Retinal pigment epithelial cell (primary cell): ENCODE measurements around the gene KCNE1.
A peak's percentile ranks its signal among the peaks of the same experiment; 100 is the strongest.

Experiments used
- DNase-seq: peaks from one replicate; pipeline ENCODE4 v3.0.0-alpha.2; 2010; ENCODE audit warnings: low read depth
- H3K4me3 ChIP-seq: 2 replicates; pipeline ENCODE4 v1.5.1; 2011; ENCODE audit warnings: mild to moderate bottlenecking, low read length, control low read depth, moderate library complexity
- CTCF ChIP-seq: conservative IDR thresholded peaks from 2 replicates; pipeline ENCODE4 v1.5.1; 2011; ENCODE audit warnings: low read depth, low read length, control low read depth, inconsistent platforms

The KCNE1 gene

DNA sequence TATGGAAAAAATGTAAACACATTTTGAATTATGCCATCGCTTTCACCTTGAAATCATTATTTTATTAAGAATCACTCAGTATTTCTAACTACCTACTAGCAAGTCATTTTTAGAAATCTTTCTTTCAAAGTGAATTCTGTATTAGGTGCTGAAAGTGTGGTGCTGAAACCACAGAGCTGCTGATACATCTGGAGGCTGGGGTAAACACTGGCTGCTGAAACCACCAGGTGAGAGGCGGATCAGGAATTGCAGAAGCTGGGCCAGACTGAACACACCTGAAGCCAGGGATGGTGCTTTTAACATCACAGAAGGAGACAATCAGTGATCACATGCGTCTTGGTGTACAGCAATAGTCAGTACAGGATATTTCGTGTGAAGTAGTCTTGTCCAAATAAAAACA lies 42.2 kb upstream of the KCNE1 start:
- TF ChIP-seq CTCF = no peak
- DNase-seq = no peak
- no peak overlapping the region for H3K4me3 ChIP-seq

DNA sequence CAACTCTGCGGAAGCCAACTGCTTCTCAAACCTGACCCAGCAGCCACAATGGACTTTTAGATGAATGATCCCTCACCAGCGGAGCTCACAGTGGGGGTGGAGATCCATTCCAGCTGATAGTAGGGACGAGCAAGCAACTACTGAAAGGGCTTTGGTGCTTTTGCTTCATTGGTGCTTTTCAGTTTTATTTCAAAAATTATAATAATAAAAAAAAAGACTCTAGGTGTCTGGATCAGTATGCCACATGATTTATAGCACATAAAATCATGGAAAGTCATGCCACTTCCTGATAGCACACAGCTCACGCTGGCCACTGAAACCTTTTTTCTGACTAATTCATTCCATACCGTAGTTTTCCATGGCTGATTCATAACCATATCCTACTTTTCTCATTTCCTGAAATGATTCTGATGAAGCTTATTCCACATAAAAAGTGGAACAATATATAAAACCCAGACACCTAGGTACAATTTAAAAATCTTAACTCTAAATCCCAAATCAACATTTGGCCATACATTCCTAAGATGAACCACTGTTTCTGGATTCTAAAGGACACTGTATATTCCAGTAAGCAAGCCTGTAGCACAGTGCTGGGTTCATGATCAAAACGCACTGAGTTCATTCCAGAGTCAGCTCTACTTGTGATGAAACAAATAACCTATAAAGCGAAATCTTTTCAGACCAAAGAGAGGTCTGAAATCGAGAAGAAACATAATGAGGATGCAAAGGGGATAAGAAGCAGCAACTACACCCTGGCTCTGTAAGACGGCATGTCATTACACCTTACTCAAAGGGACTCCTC lies 41.3 kb upstream of the KCNE1 start:
- no peak for DNase-seq
- peak overlapping the region; percentile 1 for H3K4me3 ChIP-seq
- TF ChIP-seq CTCF = no peak

DNA sequence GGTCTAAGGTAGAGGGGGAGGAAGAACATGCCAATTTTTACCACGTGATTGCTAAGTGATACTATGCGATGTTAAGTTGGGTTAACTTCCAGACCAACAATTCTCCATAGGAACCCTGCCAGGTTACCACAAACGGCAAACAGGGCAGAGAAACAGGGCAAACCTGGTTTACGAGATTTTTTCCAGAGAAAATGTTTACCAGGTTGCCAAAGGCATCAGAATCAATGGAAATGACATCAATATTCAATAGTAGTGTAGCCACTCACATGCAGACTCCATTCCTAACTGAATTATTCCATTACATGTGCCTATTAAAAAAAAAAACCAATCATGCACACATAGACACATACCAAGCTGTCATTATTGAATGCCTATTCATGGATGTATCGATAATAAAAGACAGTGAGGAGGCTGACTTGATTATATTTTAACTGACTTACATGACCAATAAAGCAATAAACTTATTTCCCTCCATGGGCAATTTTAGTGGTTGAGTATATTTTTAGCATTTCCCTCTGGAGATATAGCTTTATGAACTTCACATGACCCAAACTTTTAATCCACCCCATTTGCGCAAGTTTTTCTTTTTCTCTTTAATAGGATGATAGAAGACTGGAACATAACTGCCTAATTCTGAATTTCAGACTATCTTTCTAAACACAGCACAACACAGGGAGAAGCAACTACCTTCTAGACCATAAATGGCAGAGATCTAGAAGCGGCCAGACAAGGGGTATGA lies 40.5 kb upstream of the KCNE1 start:
- H3K4me3 ChIP-seq = peak overlapping the region; percentile 1
- DNase-seq = no peak
- no peak for TF ChIP-seq CTCF

DNA sequence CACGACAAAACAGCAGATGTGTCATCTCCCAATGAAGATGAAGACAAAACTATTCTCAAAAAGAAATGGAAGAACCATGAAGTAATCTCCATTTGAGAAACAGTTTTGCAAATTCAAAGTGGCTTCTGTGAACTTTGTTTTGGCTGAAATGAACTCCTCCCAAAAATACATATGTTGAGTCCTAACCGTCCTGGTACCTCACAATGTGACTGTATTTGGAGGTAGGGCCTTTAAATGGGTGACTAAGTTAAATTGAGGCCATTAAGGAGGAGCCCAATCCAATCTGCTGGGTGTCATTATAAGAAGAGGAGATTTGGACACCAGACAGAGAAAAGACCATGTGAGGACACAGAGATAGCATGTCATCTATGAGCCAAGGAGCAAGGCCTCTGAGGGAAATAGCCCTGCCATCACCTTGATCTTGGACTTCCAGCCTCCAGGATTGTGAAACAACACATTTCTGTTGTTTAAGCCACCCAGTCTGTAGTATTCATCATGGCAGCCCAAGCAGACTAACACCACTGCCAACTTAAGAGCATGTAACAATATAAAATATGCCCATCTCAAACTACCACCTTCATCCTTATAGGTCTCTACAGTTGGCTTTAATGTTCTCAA lies 38.3 kb upstream of the KCNE1 start:
- H3K4me3 ChIP-seq = no peak overlapping the region
- no peak for DNase-seq
- no peak for TF ChIP-seq CTCF

GRCh38 chr21:34548781-34549376 lies 36.9 kb upstream of the KCNE1 start:
- H3K4me3 ChIP-seq = no peak overlapping the region
- TF ChIP-seq CTCF = no peak
- DNase-seq = no peak

DNA sequence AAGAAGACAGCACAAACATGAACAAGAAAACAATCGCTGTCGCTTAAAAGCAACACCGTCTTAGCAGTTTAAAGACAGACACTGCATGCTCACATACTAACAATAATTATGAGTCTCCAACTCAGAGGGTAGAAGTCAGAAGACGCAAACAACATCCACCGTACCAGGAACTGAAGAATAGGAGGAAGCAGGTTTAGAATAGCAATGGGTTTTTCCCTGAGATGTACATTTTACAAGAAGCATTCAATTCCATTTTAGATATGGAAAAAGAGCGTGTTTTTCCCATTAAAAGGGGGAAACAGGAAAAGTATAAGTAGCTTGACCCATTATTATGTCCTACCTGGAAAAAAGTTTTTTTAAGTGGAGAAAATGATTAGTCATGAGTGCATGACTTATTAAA lies 34.5 kb upstream of the KCNE1 start:
- no peak for TF ChIP-seq CTCF

More for the DNA sequence above, 34.5 kb upstream of the KCNE1 start:
- no peak for DNase-seq
- no peak overlapping the region for H3K4me3 ChIP-seq
